GM23338 (cell line): ENCODE measurements around the gene MMRN2.

Experiments used
- EZH2 ChIP-seq: fragments of 200-600 bp; sonication (generic); IDR thresholded peaks from one replicate; pipeline ENCODE4 v1.8.0; 2017; ENCODE audit warnings: antibody characterized with exemption, mild to moderate bottlenecking, low read depth; ENCODE audit not compliant: unreplicated experiment
- EZH2phosphoT487 ChIP-seq: fragments of 200-600 bp; sonication (generic); IDR thresholded peaks from one replicate; pipeline ENCODE4 v1.8.1; 2018; ENCODE audit warnings: antibody characterized with exemption; ENCODE audit not compliant: unreplicated experiment
- NANOG ChIP-seq: IDR thresholded peaks from 2 replicates; pipeline ENCODE4 v1.6.1; 2016; ENCODE audit warnings: antibody characterized with exemption, borderline replicate concordance
- POLR2AphosphoS5 ChIP-seq: IDR thresholded peaks from 2 replicates; pipeline ENCODE4 v1.6.1; 2016; ENCODE audit warnings: antibody characterized with exemption, low read depth
- TF ChIP-seq, protein P1 (sequence below), 2 experiments: fragments of 200-600 bp in 1 of 2; sonication (generic) in 1 of 2; conservative IDR thresholded peaks; 2 replicates each; pipeline versions ENCODE4 v1.5.1 to v1.6.1; 2016 to 2017; ENCODE audit warnings: antibody characterized with exemption in 2 of 2, low read depth in 2 of 2, mild to moderate bottlenecking in 2 of 2, moderate library complexity in 1 of 2
- TF ChIP-seq, protein P2 (sequence below): IDR thresholded peaks from one replicate; pipeline ENCODE4 v1.6.1; 2018; ENCODE audit warnings: antibody characterized with exemption; ENCODE audit not compliant: unreplicated experiment

DNA sequence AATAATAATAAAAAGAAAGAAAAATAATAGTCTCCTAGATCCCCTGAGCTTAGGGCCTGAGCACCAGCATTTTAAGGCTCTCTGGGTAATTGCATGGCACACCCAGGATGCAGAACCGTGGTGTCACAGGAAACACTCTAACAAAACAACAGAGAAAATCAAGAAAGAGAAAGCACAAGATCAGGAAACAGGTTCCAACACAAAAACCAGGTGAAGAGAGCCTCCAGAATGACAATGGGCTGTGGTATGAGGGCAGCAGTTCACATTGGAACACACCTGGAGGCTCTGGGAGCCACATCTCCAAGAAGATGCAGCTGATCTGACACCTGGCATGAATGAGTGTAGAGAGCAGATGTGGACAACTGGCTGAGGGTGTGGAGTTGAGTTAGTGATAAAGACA is 7.1 kb downstream of the MMRN2 start:
- TF ChIP-seq, protein P1, sequence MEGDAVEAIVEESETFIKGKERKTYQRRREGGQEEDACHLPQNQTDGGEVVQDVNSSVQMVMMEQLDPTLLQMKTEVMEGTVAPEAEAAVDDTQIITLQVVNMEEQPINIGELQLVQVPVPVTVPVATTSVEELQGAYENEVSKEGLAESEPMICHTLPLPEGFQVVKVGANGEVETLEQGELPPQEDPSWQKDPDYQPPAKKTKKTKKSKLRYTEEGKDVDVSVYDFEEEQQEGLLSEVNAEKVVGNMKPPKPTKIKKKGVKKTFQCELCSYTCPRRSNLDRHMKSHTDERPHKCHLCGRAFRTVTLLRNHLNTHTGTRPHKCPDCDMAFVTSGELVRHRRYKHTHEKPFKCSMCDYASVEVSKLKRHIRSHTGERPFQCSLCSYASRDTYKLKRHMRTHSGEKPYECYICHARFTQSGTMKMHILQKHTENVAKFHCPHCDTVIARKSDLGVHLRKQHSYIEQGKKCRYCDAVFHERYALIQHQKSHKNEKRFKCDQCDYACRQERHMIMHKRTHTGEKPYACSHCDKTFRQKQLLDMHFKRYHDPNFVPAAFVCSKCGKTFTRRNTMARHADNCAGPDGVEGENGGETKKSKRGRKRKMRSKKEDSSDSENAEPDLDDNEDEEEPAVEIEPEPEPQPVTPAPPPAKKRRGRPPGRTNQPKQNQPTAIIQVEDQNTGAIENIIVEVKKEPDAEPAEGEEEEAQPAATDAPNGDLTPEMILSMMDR (conservative IDR thresholded peaks at IDR 0.05; ENCODE audit: low read depth in 2 of 2), result no peak
- TF ChIP-seq POLR2AphosphoS5 (no peak), EZH2 (no peak), EZH2phosphoT487 (no peak), NANOG (no peak)
- TF ChIP-seq, protein P2, sequence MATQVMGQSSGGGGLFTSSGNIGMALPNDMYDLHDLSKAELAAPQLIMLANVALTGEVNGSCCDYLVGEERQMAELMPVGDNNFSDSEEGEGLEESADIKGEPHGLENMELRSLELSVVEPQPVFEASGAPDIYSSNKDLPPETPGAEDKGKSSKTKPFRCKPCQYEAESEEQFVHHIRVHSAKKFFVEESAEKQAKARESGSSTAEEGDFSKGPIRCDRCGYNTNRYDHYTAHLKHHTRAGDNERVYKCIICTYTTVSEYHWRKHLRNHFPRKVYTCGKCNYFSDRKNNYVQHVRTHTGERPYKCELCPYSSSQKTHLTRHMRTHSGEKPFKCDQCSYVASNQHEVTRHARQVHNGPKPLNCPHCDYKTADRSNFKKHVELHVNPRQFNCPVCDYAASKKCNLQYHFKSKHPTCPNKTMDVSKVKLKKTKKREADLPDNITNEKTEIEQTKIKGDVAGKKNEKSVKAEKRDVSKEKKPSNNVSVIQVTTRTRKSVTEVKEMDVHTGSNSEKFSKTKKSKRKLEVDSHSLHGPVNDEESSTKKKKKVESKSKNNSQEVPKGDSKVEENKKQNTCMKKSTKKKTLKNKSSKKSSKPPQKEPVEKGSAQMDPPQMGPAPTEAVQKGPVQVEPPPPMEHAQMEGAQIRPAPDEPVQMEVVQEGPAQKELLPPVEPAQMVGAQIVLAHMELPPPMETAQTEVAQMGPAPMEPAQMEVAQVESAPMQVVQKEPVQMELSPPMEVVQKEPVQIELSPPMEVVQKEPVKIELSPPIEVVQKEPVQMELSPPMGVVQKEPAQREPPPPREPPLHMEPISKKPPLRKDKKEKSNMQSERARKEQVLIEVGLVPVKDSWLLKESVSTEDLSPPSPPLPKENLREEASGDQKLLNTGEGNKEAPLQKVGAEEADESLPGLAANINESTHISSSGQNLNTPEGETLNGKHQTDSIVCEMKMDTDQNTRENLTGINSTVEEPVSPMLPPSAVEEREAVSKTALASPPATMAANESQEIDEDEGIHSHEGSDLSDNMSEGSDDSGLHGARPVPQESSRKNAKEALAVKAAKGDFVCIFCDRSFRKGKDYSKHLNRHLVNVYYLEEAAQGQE, result no peak
